Measurements from ENCODE around the gene NPL.

GRCh38 chr1:182877331-182877730 lies 87.8 kb downstream of the NPL start:
- TF ChIP-seq, protein P1, sequence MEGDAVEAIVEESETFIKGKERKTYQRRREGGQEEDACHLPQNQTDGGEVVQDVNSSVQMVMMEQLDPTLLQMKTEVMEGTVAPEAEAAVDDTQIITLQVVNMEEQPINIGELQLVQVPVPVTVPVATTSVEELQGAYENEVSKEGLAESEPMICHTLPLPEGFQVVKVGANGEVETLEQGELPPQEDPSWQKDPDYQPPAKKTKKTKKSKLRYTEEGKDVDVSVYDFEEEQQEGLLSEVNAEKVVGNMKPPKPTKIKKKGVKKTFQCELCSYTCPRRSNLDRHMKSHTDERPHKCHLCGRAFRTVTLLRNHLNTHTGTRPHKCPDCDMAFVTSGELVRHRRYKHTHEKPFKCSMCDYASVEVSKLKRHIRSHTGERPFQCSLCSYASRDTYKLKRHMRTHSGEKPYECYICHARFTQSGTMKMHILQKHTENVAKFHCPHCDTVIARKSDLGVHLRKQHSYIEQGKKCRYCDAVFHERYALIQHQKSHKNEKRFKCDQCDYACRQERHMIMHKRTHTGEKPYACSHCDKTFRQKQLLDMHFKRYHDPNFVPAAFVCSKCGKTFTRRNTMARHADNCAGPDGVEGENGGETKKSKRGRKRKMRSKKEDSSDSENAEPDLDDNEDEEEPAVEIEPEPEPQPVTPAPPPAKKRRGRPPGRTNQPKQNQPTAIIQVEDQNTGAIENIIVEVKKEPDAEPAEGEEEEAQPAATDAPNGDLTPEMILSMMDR (IDR thresholded peaks at IDR 0.05): no peak
- TF ChIP-seq POLR2A (IDR thresholded peaks at IDR 0.05): no peak
